ENCODE measurements around the gene CDH23. TPM values are rescaled to one million over a fixed set of nuclear protein-coding genes. Genes with fewer than 3 reads are reported as not detected.

The CDH23 gene
- total RNA-seq, 1 experiment from 2014 or later, result 0.34 TPM

- no peaks in the 10 kb centered on the region for H3K36me3 Mint-ChIP-seq (ENCODE audit: insufficient read depth, unreplicated experiment)
- no peak for TF ChIP-seq CTCF (IDR thresholded peaks at IDR 0.05; ENCODE audit: insufficient read depth in 1 of 2, low read depth in 1 of 2, low read length in 1 of 2, severe bottlenecking in 1 of 2, unreplicated experiment in 1 of 2)
- H3K9me3 Mint-ChIP-seq (ENCODE audit: unreplicated experiment), result no peaks in the 10 kb centered on the region
- H3K4me3 ChIP-seq (ENCODE audit: low read depth, low read length), result no peak overlapping the region
- H3K4me3 Mint-ChIP-seq (ENCODE audit: unreplicated experiment), result no peak overlapping the region
- no peak for DNase-seq
- H3K9me3 ChIP-seq, result no peaks in the 10 kb centered on the region
- peaks cover 7% of the 10 kb centered on the region for H3K4me1 Mint-ChIP-seq (ENCODE audit: low read depth, unreplicated experiment)
- H3K27me3 Mint-ChIP-seq (ENCODE audit: insufficient read depth, unreplicated experiment), result no peaks in the 10 kb centered on the region
- POLR2A ChIA-PET, result no interaction called here
- CTCF ChIA-PET, result no interaction called here
- H3K4me1 ChIP-seq, result no peaks in the 10 kb centered on the region
- H3K27ac Mint-ChIP-seq (ENCODE audit: unreplicated experiment), result no peak overlapping the region
- no peaks in the 10 kb centered on the region for H3K27me3 ChIP-seq (replicated peaks; ENCODE audit: control insufficient read depth, insufficient read depth, low read length)
- intact Hi-C loops (cut with micrococcal nuclease; ENCODE audit: unreplicated experiment), result no loop called here
- no peaks in the 10 kb centered on the region for H3K36me3 ChIP-seq (ENCODE audit: control insufficient read depth, insufficient read depth, low read length)
- no TSS peak for BruUV-seq (replicated peaks)
These were observed 264.4 kb downstream of the CDH23 start for GRCh38 chr10:71661060-71661622.

- H3K27me3 Mint-ChIP-seq (ENCODE audit: insufficient read depth, unreplicated experiment), result no peaks in the 10 kb centered on the region
- H3K27ac Mint-ChIP-seq (ENCODE audit: unreplicated experiment), result no peak overlapping the region
- H3K4me1 Mint-ChIP-seq (ENCODE audit: low read depth, unreplicated experiment), result peaks cover 7% of the 10 kb centered on the region
These were observed 265.1 kb downstream of the CDH23 start for GRCh38 chr10:71661779-71662336.

GRCh38 chr10:71663311-71663710, 266.6 kb downstream of the CDH23 start:
- Histone ChIP-seq H3K4me3 (ENCODE audit: low read depth, low read length) (no peak overlapping the region), H3K27me3 (replicated peaks; ENCODE audit: control insufficient read depth, insufficient read depth, low read length) (no peaks in the 10 kb centered on the region), H3K4me1 (no peaks in the 10 kb centered on the region), H3K9me3 (no peaks in the 10 kb centered on the region), H3K36me3 (ENCODE audit: control insufficient read depth, insufficient read depth, low read length) (no peaks in the 10 kb centered on the region)
- Mint-ChIP-seq H3K9me3 (ENCODE audit: unreplicated experiment) (no peaks in the 10 kb centered on the region), H3K27ac (ENCODE audit: unreplicated experiment) (no peak overlapping the region), H3K4me3 (ENCODE audit: unreplicated experiment) (no peak overlapping the region), H3K4me1 (ENCODE audit: low read depth, unreplicated experiment) (peaks cover 7% of the 10 kb centered on the region), H3K27me3 (ENCODE audit: insufficient read depth, unreplicated experiment) (peaks cover 3% of the 10 kb centered on the region), H3K36me3 (ENCODE audit: insufficient read depth, unreplicated experiment) (no peaks in the 10 kb centered on the region)
- ChIA-PET POLR2A (no interaction called here), CTCF (no interaction called here)
- intact Hi-C loops (cut with micrococcal nuclease; ENCODE audit: unreplicated experiment), result no loop called here
- DNase-seq, result no peak
- TF ChIP-seq CTCF (IDR thresholded peaks at IDR 0.05; ENCODE audit: insufficient read depth in 1 of 2, low read depth in 1 of 2, low read length in 1 of 2, severe bottlenecking in 1 of 2, unreplicated experiment in 1 of 2), result no peak
- no TSS peak for BruUV-seq (replicated peaks)

More at GRCh38 chr10:71661779-71662336, 265.1 kb downstream of the CDH23 start:
- POLR2A ChIA-PET, result no interaction called here
- H3K4me3 ChIP-seq (ENCODE audit: low read depth, low read length), result no peak overlapping the region
- no peaks in the 10 kb centered on the region for H3K4me1 ChIP-seq
- no peak for DNase-seq
- BruUV-seq (replicated peaks), result no TSS peak
- CTCF ChIA-PET, result no interaction called here
- no peaks in the 10 kb centered on the region for H3K36me3 ChIP-seq (ENCODE audit: control insufficient read depth, insufficient read depth, low read length)
- intact Hi-C loops (cut with micrococcal nuclease; ENCODE audit: unreplicated experiment), result no loop called here
- no peaks in the 10 kb centered on the region for H3K9me3 Mint-ChIP-seq (ENCODE audit: unreplicated experiment)
- no peak for TF ChIP-seq CTCF (IDR thresholded peaks at IDR 0.05; ENCODE audit: insufficient read depth in 1 of 2, low read depth in 1 of 2, low read length in 1 of 2, severe bottlenecking in 1 of 2, unreplicated experiment in 1 of 2)
- no peaks in the 10 kb centered on the region for H3K36me3 Mint-ChIP-seq (ENCODE audit: insufficient read depth, unreplicated experiment)
- H3K4me3 Mint-ChIP-seq (ENCODE audit: unreplicated experiment), result no peak overlapping the region
- no peaks in the 10 kb centered on the region for H3K9me3 ChIP-seq
- no peaks in the 10 kb centered on the region for H3K27me3 ChIP-seq (replicated peaks; ENCODE audit: control insufficient read depth, insufficient read depth, low read length)

All from Caco-2 (cell line).